Activated CD4-positive, alpha-beta T cell treated with anti-CD3 and anti-CD28 coated beads, Interleukin-10, Interleukin-2, amounts not matched to agents 100 ng/mL and 50 ng/mL, durations not matched to agents 16 hours and 8 hours (primary cell): ENCODE data around the gene MRPL30.
"Not testable (repeated sequence)": the region's sequence is repeated elsewhere in the genome, so short reads cannot be mapped to it uniquely, and the experiment has no call there.

Experiments used
- DNase-seq: peaks from one replicate; pipeline ENCODE4 v3.0.0-alpha.2; 2020

Gene MRPL30

GRCh38 chr2:99187011-99187410 is 6.0 kb downstream of the MRPL30 start:
- no peak for DNase-seq

GRCh38 chr2:99188357-99188756 is 7.4 kb downstream of the MRPL30 start:
- peak; percentile 19 for DNase-seq

GRCh38 chr2:99190548-99190947 is 9.6 kb downstream of the MRPL30 start:
- no peak for DNase-seq

- DNase-seq, result not testable (repeated sequence)
Measured at GRCh38 chr2:99192364-99192763, 11.4 kb downstream of the MRPL30 start.

GRCh38 chr2:99198103-99198841 is 17.3 kb downstream of the MRPL30 start:
- no peak for DNase-seq

GRCh38 chr2:99200076-99200800 is 19.3 kb downstream of the MRPL30 start:
- DNase-seq, result no peak

GRCh38 chr2:99201959-99202678 is 21.1 kb downstream of the MRPL30 start:
- no peak for DNase-seq

- DNase-seq, result no peak
Measured at GRCh38 chr2:99205491-99205890, 24.5 kb downstream of the MRPL30 start.

- no peak for DNase-seq
Measured at GRCh38 chr2:99216096-99216495, 35.1 kb downstream of the MRPL30 start.

- DNase-seq, result no peak
Measured at GRCh38 chr2:99217929-99218501, 37.0 kb downstream of the MRPL30 start.

- not testable (repeated sequence) for DNase-seq
Measured at GRCh38 chr2:99233177-99233576, 52.2 kb downstream of the MRPL30 start.

- no peak for DNase-seq
Measured at GRCh38 chr2:99238599-99238998, 57.6 kb downstream of the MRPL30 start.

- DNase-seq, result no peak
Measured at GRCh38 chr2:99240431-99240830, 59.4 kb downstream of the MRPL30 start.

- DNase-seq, result no peak
Measured at GRCh38 chr2:99242151-99242550, 61.2 kb downstream of the MRPL30 start.
